Astrocyte (in vitro differentiated cells and primary cell): ENCODE measurements around the gene SRSF8. TPM values are rescaled to one million over a fixed set of nuclear protein-coding genes. Genes with fewer than 3 reads are reported as not detected.

Experiments
- DNase-seq: peaks from one replicate; pipeline ENCODE4 v3.0.0-alpha.2; 2010; ENCODE audit warnings: low read depth
- FAIRE-seq: peaks from 2 replicates; lab custom pipeline; 2011; peaks lifted over from hg19 to GRCh38; lab: Jason Lieb, UNC
- H2AFZ ChIP-seq: 2 replicates; pipeline ENCODE4 v1.6.0; 2012; ENCODE audit warnings: low read depth, low read length, inconsistent platforms
- H3K27ac ChIP-seq: 2 replicates; pipeline ENCODE4 v1.5.1; 2011; ENCODE audit warnings: low read depth, low read length, inconsistent platforms
- H3K27me3 ChIP-seq: 2 replicates; pipeline ENCODE4 v1.6.0; 2011; ENCODE audit warnings: low read length, inconsistent platforms; ENCODE audit not compliant: insufficient read depth
- H3K36me3 ChIP-seq: 2 replicates; pipeline ENCODE4 v1.5.1; 2011; ENCODE audit warnings: low read length, inconsistent platforms; ENCODE audit not compliant: insufficient read depth
- H3K4me1 ChIP-seq: 2 replicates; pipeline ENCODE4 v1.5.1; 2011; ENCODE audit warnings: low read length, inconsistent platforms; ENCODE audit not compliant: insufficient read depth
- H3K4me2 ChIP-seq: 2 replicates; pipeline ENCODE4 v1.6.0; 2012; ENCODE audit warnings: low read length, inconsistent platforms
- H3K4me3 ChIP-seq: 2 replicates; pipeline ENCODE4 v1.5.1; 2011; ENCODE audit warnings: low read depth, mild to moderate bottlenecking, low read length, inconsistent platforms; ENCODE audit not compliant: insufficient read depth
- H3K79me2 ChIP-seq: 2 replicates; pipeline ENCODE4 v1.6.0; 2012; ENCODE audit warnings: mild to moderate bottlenecking, low read length, inconsistent platforms; ENCODE audit not compliant: insufficient read depth
- H3K9ac ChIP-seq: 2 replicates; pipeline ENCODE4 v1.6.0; 2012; ENCODE audit warnings: mild to moderate bottlenecking, low read length, inconsistent platforms
- H3K9me3 ChIP-seq: 2 replicates; pipeline ENCODE4 v1.5.1; 2012; ENCODE audit warnings: low read depth, mild to moderate bottlenecking, low read length, inconsistent platforms; ENCODE audit not compliant: insufficient read depth
- H4K20me1 ChIP-seq: 2 replicates; pipeline ENCODE4 v1.6.0; 2012; ENCODE audit warnings: low read length, inconsistent platforms; ENCODE audit not compliant: insufficient read depth
- H3K27ac Mint-ChIP-seq: one replicate; pipeline ENCODE4 v1.8.0; 2021; ENCODE audit warnings: mild to moderate bottlenecking, mixed read lengths; ENCODE audit not compliant: unreplicated experiment
- H3K27me3 Mint-ChIP-seq: one replicate; pipeline ENCODE4 v1.8.0; 2021; ENCODE audit warnings: low read depth, mixed read lengths; ENCODE audit not compliant: unreplicated experiment
- H3K36me3 Mint-ChIP-seq: one replicate; pipeline ENCODE4 v1.8.0; 2021; ENCODE audit warnings: low read depth, mixed read lengths; ENCODE audit not compliant: unreplicated experiment
- H3K4me1 Mint-ChIP-seq: one replicate; pipeline ENCODE4 v1.8.0; 2021; ENCODE audit warnings: low read depth, mixed read lengths; ENCODE audit not compliant: unreplicated experiment
- H3K4me3 Mint-ChIP-seq: one replicate; pipeline ENCODE4 v1.8.0; 2021; ENCODE audit warnings: mild to moderate bottlenecking, moderate library complexity, mixed read lengths; ENCODE audit not compliant: unreplicated experiment
- H3K9me3 Mint-ChIP-seq: one replicate; pipeline ENCODE4 v1.8.0; 2021; ENCODE audit warnings: mild to moderate bottlenecking, mixed read lengths; ENCODE audit not compliant: unreplicated experiment
- CTCF ChIP-seq: IDR thresholded peaks from 2 replicates; pipeline ENCODE4 v1.5.1; 2011; ENCODE audit warnings: low read depth, mild to moderate bottlenecking, inconsistent platforms, low read length, moderate library complexity; ENCODE audit not compliant: insufficient read depth
- EZH2 ChIP-seq: IDR thresholded peaks from 2 replicates; pipeline ENCODE4 v1.6.1; 2012; ENCODE audit warnings: mild to moderate bottlenecking, low read length, inconsistent platforms; ENCODE audit not compliant: insufficient read depth
- total RNA-seq: library from RNA; stranded (reverse); gene quantifications from 2 replicates; pipeline ENCODE4 v1.2.1, GENCODE V29; 2021

The SRSF8 gene
- total RNA-seq, 1 donor from 2014 or later: 47.5 TPM

GRCh38 chr11:95086836-95087570 is 20.3 kb downstream of the SRSF8 start:
- Mint-ChIP-seq H3K27ac (no peak overlapping the region), H3K36me3 (no peaks in the 10 kb centered on the region), H3K27me3 (peaks cover 7% of the 10 kb centered on the region), H3K4me3 (no peak overlapping the region), H3K4me1 (peaks cover 31% of the 10 kb centered on the region), H3K9me3 (no peaks in the 10 kb centered on the region)
- Histone ChIP-seq H3K79me2 (peaks cover 10% of the 10 kb centered on the region), H3K27me3 (no peaks in the 10 kb centered on the region), H3K27ac (no peak overlapping the region), H3K36me3 (no peaks in the 10 kb centered on the region), H3K9ac (no peak overlapping the region), H2AFZ (no peak overlapping the region), H3K9me3 (no peaks in the 10 kb centered on the region), H3K4me2 (no peak overlapping the region), H3K4me3 (no peak overlapping the region), H3K4me1 (peaks cover 16% of the 10 kb centered on the region), H4K20me1 (peaks cover under 1% of the 10 kb centered on the region)
- DNase-seq (no peak), FAIRE-seq (no peak)
- TF ChIP-seq CTCF (no peak), EZH2 (no peak)

GRCh38 chr11:95088946-95089619 is 22.4 kb downstream of the SRSF8 start:
- Histone ChIP-seq H3K27me3 (no peaks in the 10 kb centered on the region), H3K4me1 (peaks cover 31% of the 10 kb centered on the region), H3K9me3 (no peaks in the 10 kb centered on the region), H3K4me3 (peak overlapping the region; percentile 72), H4K20me1 (peaks cover 5% of the 10 kb centered on the region), H3K36me3 (no peaks in the 10 kb centered on the region), H3K79me2 (peaks cover 16% of the 10 kb centered on the region), H3K4me2 (peak overlapping the region; percentile 82), H3K27ac (peak overlapping the region; percentile 59), H3K9ac (peak overlapping the region; percentile 79), H2AFZ (peak overlapping the region; percentile 95)
- no peak for DNase-seq
- peak overlapping the region; percentile 83 for H3K4me3 Mint-ChIP-seq
- H3K4me1 Mint-ChIP-seq: peaks cover 44% of the 10 kb centered on the region
- no peaks in the 10 kb centered on the region for H3K9me3 Mint-ChIP-seq
- FAIRE-seq: no peak
- peaks cover 7% of the 10 kb centered on the region for H3K27me3 Mint-ChIP-seq
- H3K36me3 Mint-ChIP-seq: no peaks in the 10 kb centered on the region
- H3K27ac Mint-ChIP-seq: peak overlapping the region; percentile 29
- TF ChIP-seq CTCF: no peak
- no peak for TF ChIP-seq EZH2
